Bronchial epithelial cell (primary cell): ENCODE data around the gene PDZRN3. TPM values are rescaled to one million over a fixed set of nuclear protein-coding genes. Genes with fewer than 3 reads are reported as not detected.

Experiments used
- DNase-seq: peaks from one replicate; pipeline ENCODE4 v3.0.0-alpha.2; 2010; ENCODE audit warnings: low read depth
- FAIRE-seq: peaks from 2 replicates; lab custom pipeline; 2011; peaks lifted over from hg19 to GRCh38; lab: Jason Lieb, UNC
- H3K27me3 ChIP-seq: 2 replicates; pipeline ENCODE4 v1.5.1; 2011; ENCODE audit warnings: low read length; ENCODE audit not compliant: control insufficient read depth, insufficient read depth
- H3K36me3 ChIP-seq: 2 replicates; pipeline ENCODE4 v1.5.1; 2011; ENCODE audit warnings: low read length; ENCODE audit not compliant: control insufficient read depth, insufficient read depth
- H3K4me3 ChIP-seq: 2 replicates; pipeline ENCODE4 v1.5.1; 2011; ENCODE audit warnings: mild to moderate bottlenecking, low read depth, low read length, control low read depth
- total RNA-seq: library from RNA; depleted of rRNA; stranded (reverse); fragments of >200 nt; gene quantifications from 2 replicates; pipeline ENCODE4 v1.2.1, GENCODE V29; 2014
- TF ChIP-seq, protein P1 (sequence below): IDR thresholded peaks from 2 replicates; pipeline ENCODE4 v1.5.1; 2011; ENCODE audit warnings: mild to moderate bottlenecking, moderate library complexity, low read length, control low read depth, inconsistent platforms; ENCODE audit not compliant: insufficient read depth, severe bottlenecking

The PDZRN3 gene
- total RNA-seq, 1 donor from 2014 or later, result 0.79 TPM

GRCh38 chr3:73604451-73604850, 20.3 kb downstream of the PDZRN3 start:
- Histone ChIP-seq H3K4me3 (no peak overlapping the region), H3K27me3 (no peaks in the 10 kb centered on the region), H3K36me3 (no peaks in the 10 kb centered on the region)
- TF ChIP-seq, protein P1, sequence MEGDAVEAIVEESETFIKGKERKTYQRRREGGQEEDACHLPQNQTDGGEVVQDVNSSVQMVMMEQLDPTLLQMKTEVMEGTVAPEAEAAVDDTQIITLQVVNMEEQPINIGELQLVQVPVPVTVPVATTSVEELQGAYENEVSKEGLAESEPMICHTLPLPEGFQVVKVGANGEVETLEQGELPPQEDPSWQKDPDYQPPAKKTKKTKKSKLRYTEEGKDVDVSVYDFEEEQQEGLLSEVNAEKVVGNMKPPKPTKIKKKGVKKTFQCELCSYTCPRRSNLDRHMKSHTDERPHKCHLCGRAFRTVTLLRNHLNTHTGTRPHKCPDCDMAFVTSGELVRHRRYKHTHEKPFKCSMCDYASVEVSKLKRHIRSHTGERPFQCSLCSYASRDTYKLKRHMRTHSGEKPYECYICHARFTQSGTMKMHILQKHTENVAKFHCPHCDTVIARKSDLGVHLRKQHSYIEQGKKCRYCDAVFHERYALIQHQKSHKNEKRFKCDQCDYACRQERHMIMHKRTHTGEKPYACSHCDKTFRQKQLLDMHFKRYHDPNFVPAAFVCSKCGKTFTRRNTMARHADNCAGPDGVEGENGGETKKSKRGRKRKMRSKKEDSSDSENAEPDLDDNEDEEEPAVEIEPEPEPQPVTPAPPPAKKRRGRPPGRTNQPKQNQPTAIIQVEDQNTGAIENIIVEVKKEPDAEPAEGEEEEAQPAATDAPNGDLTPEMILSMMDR, result no peak
- no peak for FAIRE-seq
- no peak for DNase-seq

DNA sequence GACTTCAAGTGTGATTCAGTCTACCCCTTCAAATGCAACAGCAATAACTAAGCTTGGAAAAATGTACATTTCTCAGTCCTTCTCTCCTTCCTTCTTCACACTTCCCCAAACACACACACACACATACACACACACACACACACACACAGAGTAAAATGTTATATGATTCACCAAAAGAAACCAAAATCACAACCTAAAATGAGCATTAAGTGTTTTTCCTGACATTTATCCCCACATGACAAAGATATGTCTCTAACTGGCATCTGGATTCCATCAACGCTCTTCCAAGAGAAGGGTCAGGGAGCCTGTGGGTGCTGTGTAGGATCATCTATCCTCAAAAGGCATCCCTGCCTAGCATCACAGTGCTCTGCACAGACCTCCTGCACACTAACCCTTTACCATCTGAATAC, 21.0 kb downstream of the PDZRN3 start:
- H3K4me3 ChIP-seq, result no peak overlapping the region
- H3K36me3 ChIP-seq, result no peaks in the 10 kb centered on the region
- TF ChIP-seq, protein P1, result no peak
- FAIRE-seq (no peak), DNase-seq (no peak)
- H3K27me3 ChIP-seq, result no peaks in the 10 kb centered on the region

GRCh38 chr3:73602170-73602569, 22.6 kb downstream of the PDZRN3 start:
- DNase-seq (no peak), FAIRE-seq (no peak)
- no peaks in the 10 kb centered on the region for H3K36me3 ChIP-seq

DNA sequence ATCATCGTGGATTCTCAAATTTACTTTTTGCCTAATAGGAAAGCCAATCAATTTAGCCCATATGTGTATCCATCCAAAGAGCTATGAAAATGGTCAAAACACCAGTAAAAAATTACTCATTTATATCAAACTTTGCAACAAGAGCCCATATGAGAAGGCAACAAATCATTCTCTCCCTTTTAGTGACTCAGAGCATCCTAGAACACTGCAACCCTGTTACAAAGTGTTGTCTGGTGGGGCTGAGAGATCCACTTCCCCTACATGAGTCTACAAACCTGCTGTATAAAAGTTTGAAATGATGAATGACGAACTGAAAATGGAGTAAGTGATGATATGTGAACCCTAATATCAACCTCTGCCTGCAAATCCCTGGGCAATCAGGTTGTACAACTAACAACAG, 23.3 kb downstream of the PDZRN3 start:
- Histone ChIP-seq H3K36me3 (no peaks in the 10 kb centered on the region), H3K4me3 (no peak overlapping the region), H3K27me3 (no peaks in the 10 kb centered on the region)
- FAIRE-seq, result no peak
- no peak for DNase-seq
- TF ChIP-seq, protein P1, result no peak

More at GRCh38 chr3:73602170-73602569, 22.6 kb downstream of the PDZRN3 start:
- TF ChIP-seq, protein P1, result no peak
- Histone ChIP-seq H3K27me3 (no peaks in the 10 kb centered on the region), H3K4me3 (no peak overlapping the region)

DNA sequence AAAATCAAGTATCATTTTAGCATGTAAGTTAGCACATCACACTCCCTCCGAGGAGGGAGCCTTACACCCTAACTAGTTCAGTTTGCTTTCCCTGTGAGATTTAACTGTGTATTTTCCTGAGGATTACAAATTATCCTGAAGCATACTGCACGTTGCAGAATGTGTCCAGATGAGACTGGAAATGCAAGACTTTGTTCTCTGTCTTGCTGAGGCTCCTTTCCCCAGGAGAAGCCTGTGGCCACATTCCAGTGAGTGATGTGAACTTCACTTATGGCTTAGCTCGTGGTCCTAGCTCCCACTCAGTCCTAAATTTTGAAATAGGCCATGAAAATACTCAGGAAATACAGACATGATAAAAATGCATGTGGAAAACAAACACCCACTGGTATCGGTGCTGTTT, 23.7 kb downstream of the PDZRN3 start:
- TF ChIP-seq, protein P1, result no peak
- DNase-seq (no peak), FAIRE-seq (no peak)
- no peaks in the 10 kb centered on the region for H3K27me3 ChIP-seq
- no peak overlapping the region for H3K4me3 ChIP-seq
- H3K36me3 ChIP-seq, result no peaks in the 10 kb centered on the region

GRCh38 chr3:73600293-73600938, 24.3 kb downstream of the PDZRN3 start:
- H3K36me3 ChIP-seq, result no peaks in the 10 kb centered on the region
- H3K27me3 ChIP-seq, result no peaks in the 10 kb centered on the region
- H3K4me3 ChIP-seq, result no peak overlapping the region
- no peak for FAIRE-seq
- no peak for DNase-seq
- TF ChIP-seq, protein P1, result no peak
